HAP-1 (cell line): Measurements from ENCODE around the gene C2orf15.
"Not testable (repeated sequence)": the region's sequence is repeated elsewhere in the genome, so short reads cannot be mapped to it uniquely, and the experiment has no call there.

Experiments used
- DNase-seq, 2 experiments: peaks; one replicate each; pipeline ENCODE4 v3.0.0-alpha.2; 2016 to 2020; ENCODE audit warnings: low spot score in 2 of 2
- H3K27me3 ChIP-seq: fragments of 250-450 bp; sonication (Bioruptor Pico); 2 replicates; pipeline ENCODE4 v1.5.1; 2020; ENCODE audit warnings: low read depth, mild to moderate bottlenecking, moderate library complexity
- H3K36me3 ChIP-seq: fragments of 250-450 bp; sonication (Bioruptor Pico); replicated peaks from 2 replicates; pipeline ENCODE4 v1.5.1; 2020; ENCODE audit warnings: mild to moderate bottlenecking
- H3K4me1 ChIP-seq: fragments of 250-450 bp; sonication (Bioruptor Pico); 2 replicates; pipeline ENCODE4 v1.5.1; 2020; ENCODE audit warnings: mild to moderate bottlenecking
- H3K4me3 ChIP-seq: fragments of 250-450 bp; sonication (Bioruptor Pico); 2 replicates; pipeline ENCODE4 v1.5.1; 2020; ENCODE audit warnings: mild to moderate bottlenecking, moderate library complexity
- H3K9me3 ChIP-seq: fragments of 250-450 bp; sonication (Bioruptor Pico); 2 replicates; pipeline ENCODE4 v1.5.1; 2020; ENCODE audit warnings: mild to moderate bottlenecking, moderate library complexity
- in situ Hi-C: fragments of 300-500 bp; cut with MboI; formaldehyde crosslinking; loops from 3 replicates; pipeline ENCODE4 v1.14.3; 2020; ENCODE audit warnings: low sequenced_read_pairs, inconsistent platforms, mixed read lengths

The C2orf15 gene

DNA sequence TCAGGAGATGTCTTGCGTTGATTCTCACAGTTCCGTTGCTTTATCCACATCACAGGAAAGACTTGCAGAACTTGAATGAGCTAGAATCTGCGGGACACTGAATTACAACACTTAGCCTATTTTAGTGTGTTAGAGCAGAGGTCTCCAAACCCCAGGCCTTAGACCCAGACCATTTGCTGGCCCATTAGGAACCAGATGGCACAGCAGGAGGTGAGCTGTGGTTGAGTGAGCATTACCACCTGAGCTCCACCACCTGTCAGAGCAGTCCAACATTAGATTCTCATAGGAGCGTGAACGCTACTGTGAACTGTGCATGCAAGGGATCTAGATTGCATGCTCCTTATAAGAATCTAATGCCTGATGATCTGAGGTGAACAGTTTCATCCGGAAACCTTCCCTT, 43.3 kb downstream of the C2orf15 start:
- no peak for DNase-seq
- no peaks in the 10 kb centered on the region for H3K27me3 ChIP-seq
- no peak overlapping the region for H3K4me3 ChIP-seq
- in situ Hi-C loops, result loop anchor here (25.0 kb wide), 1 partner anchor 302 kb away; the partner anchor contains the start of gene REV1
- H3K9me3 ChIP-seq, result no peaks in the 10 kb centered on the region
- peaks cover 25% of the 10 kb centered on the region for H3K36me3 ChIP-seq
- peaks cover 7% of the 10 kb centered on the region for H3K4me1 ChIP-seq

DNA sequence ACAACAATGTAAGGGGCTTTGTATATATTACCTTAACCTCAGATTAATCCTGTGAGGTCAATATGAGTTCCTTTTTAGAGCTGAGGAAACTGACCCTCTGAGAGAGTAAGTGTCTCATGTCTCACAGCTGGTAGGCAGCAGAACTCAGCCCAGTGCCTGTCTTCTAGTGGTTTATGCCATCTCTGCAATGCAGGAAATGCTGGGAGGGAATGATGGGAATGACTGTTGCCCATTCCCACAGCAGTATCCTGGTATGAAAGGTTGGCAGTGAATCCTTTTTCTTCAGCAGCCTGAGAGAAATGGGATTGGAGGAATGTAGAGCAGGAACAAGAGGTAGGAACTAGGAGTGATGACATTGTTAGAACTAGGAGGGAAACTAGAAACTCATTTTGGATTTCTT, 45.5 kb downstream of the C2orf15 start:
- H3K9me3 ChIP-seq, result no peaks in the 10 kb centered on the region
- H3K36me3 ChIP-seq, result peaks cover 39% of the 10 kb centered on the region
- H3K4me3 ChIP-seq, result no peak overlapping the region
- H3K4me1 ChIP-seq, result peaks cover 7% of the 10 kb centered on the region
- H3K27me3 ChIP-seq, result no peaks in the 10 kb centered on the region
- DNase-seq, result no peak
- in situ Hi-C loops, result loop anchor here (25.0 kb wide), 1 partner anchor 300 kb away; the partner anchor contains the start of gene REV1

DNA sequence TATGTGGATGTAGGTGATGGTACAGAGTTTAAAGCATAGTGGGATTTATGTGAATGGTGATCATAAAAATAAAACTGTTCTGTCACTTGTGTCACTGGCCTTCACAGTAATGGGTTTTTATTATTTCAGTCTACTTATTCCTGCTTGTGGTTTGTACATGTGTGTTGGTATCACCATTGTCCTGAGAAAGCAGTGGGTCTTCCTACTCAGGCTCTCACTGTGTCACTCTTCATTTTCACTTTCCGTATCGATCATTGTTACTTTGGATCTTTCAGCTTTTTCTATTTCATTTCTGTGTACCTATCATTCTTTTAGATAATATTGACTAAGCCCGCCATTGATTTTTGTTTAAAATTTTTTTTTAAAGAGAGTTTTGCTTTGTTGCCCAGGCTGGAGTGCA, 46.9 kb downstream of the C2orf15 start:
- DNase-seq, result no peak
- H3K36me3 ChIP-seq, result peaks cover 47% of the 10 kb centered on the region
- H3K9me3 ChIP-seq, result no peaks in the 10 kb centered on the region
- H3K27me3 ChIP-seq, result no peaks in the 10 kb centered on the region
- no peaks in the 10 kb centered on the region for H3K4me1 ChIP-seq
- in situ Hi-C loops, result loop anchor here (25.0 kb wide), 1 partner anchor 299 kb away; the partner anchor contains the start of gene REV1
- no peak overlapping the region for H3K4me3 ChIP-seq

DNA sequence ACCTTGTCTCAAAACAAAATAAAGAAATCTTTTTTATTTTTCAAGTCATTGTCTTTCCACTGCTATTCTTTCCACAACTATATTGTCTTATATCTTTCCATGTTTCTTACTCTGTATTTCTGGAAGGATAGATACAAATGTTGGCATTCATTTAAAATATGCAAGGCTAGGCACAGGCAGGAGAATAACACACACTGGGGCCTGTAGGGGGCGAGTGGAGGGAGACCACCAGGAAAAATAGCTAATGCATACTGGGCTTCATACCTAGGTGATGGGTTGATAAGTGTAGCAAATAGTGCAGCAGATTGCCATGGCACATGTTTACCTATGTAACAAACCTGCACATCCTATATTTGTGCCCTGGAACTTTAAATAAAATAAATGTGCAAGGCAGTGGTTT, 49.0 kb downstream of the C2orf15 start:
- Histone ChIP-seq H3K4me1 (no peaks in the 10 kb centered on the region), H3K27me3 (no peaks in the 10 kb centered on the region), H3K36me3 (peaks cover 61% of the 10 kb centered on the region), H3K9me3 (no peaks in the 10 kb centered on the region), H3K4me3 (no peak overlapping the region)
- no peak for DNase-seq
- in situ Hi-C loops, result loop anchor here (25.0 kb wide), 1 partner anchor 297 kb away; the partner anchor contains the start of gene REV1

DNA sequence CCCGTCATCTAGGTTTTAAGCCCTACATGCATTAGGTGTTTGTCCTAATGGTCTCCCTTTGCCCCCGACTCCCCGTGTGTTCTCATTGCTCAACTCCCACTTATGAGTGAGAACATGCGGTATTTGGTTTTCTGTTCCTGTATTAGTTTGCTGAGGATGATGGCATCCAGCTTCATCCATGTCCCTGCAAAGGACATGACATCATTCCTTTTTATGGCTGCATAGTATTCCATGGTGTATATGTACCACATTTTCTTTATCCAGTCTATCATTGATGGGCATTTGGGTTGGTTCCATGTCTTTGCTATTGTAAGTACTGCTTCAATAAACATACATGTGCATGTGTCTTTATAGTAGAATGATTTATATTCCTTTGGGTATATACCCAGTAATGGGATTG, 50.9 kb downstream of the C2orf15 start:
- not testable (repeated sequence) for H3K4me1 ChIP-seq, H3K27me3 ChIP-seq, H3K9me3 ChIP-seq, H3K4me3 ChIP-seq, DNase-seq
- in situ Hi-C loops, result loop anchor here (25.0 kb wide), 1 partner anchor 295 kb away; the partner anchor contains the start of gene REV1
- H3K36me3 ChIP-seq, result peaks cover 75% of the 10 kb centered on the region

DNA sequence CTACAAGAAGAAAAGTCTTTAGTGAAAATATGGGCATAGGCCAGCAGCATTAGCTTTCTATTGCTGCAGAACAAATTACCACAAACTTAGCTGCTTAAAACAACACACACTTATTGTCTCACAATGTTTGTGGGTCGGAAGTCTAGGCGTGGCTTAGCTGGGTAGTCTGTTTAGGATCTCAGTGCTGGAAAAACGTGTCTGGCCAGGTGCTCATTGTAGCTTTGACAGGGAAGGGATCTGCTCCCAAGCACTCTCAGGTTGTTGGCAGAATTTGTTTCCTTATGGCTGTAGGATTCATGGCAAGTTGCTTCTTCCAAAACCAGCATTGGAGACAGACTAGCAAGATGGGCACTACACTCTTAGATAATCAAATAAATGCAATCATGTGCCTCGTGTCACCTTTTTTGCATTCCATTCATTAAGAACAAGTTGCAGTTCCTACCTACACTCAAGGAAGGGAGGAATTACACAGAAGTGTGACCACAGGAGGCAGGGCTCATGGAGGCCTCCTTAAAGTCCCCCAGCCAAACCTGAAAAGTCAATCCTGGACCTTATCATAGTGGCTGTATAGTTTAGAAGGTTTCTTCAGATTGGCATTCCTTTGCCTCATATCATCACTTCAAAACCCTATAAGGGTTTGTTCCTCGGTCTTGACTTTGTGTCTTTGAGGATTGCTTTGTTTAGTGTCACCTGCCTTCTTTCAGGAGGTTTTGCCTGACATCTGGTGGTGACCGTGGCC, 56.8 kb downstream of the C2orf15 start:
- no peak for DNase-seq
- Histone ChIP-seq H3K4me3 (no peak overlapping the region), H3K36me3 (peaks cover 54% of the 10 kb centered on the region), H3K27me3 (no peaks in the 10 kb centered on the region), H3K4me1 (no peaks in the 10 kb centered on the region), H3K9me3 (no peaks in the 10 kb centered on the region)
- in situ Hi-C loops, result loop anchor here (25.0 kb wide), 1 partner anchor 289 kb away; the partner anchor contains the start of gene REV1

DNA sequence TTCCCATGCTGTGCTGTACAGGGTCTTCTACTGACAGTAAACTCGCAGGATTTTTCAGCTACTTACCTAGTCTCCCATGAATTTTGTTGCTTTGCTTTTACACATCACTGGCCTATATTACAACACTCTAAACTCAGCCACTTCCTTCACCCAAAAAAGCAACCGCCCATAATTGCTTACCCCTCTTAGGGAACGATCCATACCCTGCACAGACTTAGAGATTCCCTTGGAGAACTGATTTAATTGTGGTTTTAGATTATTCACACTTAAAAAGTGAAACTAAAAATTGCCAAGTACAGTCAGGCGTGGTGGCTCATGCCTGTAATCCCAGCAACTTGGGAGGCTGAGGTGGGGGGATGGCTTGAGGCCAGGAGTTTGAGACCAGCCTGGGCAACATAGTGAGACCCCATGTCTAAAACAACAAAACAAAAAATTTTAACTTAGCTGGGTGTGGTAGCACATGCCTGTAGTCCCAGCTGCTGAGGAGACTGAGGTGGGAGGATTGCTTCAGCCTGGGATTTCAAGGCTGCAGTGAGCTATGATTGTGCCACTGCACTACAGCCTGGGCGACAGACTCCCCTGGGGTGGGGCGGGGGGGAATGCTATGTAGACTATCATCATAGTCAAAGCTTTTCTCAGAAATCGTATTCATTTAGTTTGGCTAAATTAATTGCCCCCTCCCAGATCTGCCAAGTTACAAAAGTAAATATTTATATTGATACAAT, 58.7 kb downstream of the C2orf15 start:
- H3K4me1 ChIP-seq, result no peaks in the 10 kb centered on the region
- H3K9me3 ChIP-seq, result no peaks in the 10 kb centered on the region
- in situ Hi-C loops, result no loop called here
- DNase-seq, result no peak
- H3K4me3 ChIP-seq, result no peak overlapping the region
- H3K36me3 ChIP-seq, result peaks cover 42% of the 10 kb centered on the region
- no peaks in the 10 kb centered on the region for H3K27me3 ChIP-seq
